MM.1S (cell line): ENCODE results near the gene LDLRAD4.

ENCODE experiments used
- DNase-seq: peaks from one replicate; pipeline ENCODE4 v3.0.0-alpha.2; 2015
- H2AFZ ChIP-seq: fragments of 300-600 bp; sonication (generic); 2 replicates; pipeline ENCODE4 v1.6.0; 2016; ENCODE audit warnings: antibody characterized with exemption, low read length
- H3F3A ChIP-seq: fragments of 300-600 bp; sonication (generic); 2 replicates; pipeline ENCODE4 v1.6.1; 2016; ENCODE audit warnings: mild to moderate bottlenecking, antibody characterized with exemption, low read length, moderate library complexity, mixed read lengths; ENCODE audit not compliant: insufficient read depth
- H3K27ac ChIP-seq: fragments of 300-600 bp; sonication (generic); 2 replicates; pipeline ENCODE4 v1.5.1; 2016; ENCODE audit warnings: mild to moderate bottlenecking, low read length
- H3K27me3 ChIP-seq: fragments of 300-600 bp; sonication (generic); replicated peaks from 2 replicates; pipeline ENCODE4 v1.6.0; 2016; ENCODE audit warnings: low read length; ENCODE audit not compliant: insufficient read depth
- H3K36me3 ChIP-seq: fragments of 300-600 bp; sonication (generic); replicated peaks from 2 replicates; pipeline ENCODE4 v1.6.1; 2016; ENCODE audit warnings: mild to moderate bottlenecking, low read length, mixed read lengths; ENCODE audit not compliant: insufficient read depth
- H3K4me1 ChIP-seq: fragments of 300-600 bp; sonication (generic); 2 replicates; pipeline ENCODE4 v1.6.1; 2016; ENCODE audit warnings: low read length, mixed read lengths
- H3K4me2 ChIP-seq: fragments of 300-600 bp; sonication (generic); 2 replicates; pipeline ENCODE4 v1.6.0; 2016; ENCODE audit warnings: low read depth, low read length
- H3K4me3 ChIP-seq: fragments of 300-600 bp; sonication (generic); 2 replicates; pipeline ENCODE4 v1.5.1; 2016; ENCODE audit warnings: low read length, mixed read lengths
- H3K79me2 ChIP-seq: fragments of 300-600 bp; sonication (generic); 2 replicates; pipeline ENCODE4 v1.6.1; 2016; ENCODE audit warnings: mixed run types, low read length, mixed read lengths
- H3K9ac ChIP-seq: fragments of 300-600 bp; sonication (generic); 2 replicates; pipeline ENCODE4 v1.6.1; 2016; ENCODE audit warnings: low read length, mixed read lengths
- H3K9me2 ChIP-seq: fragments of 300-600 bp; sonication (generic); replicated peaks from 2 replicates; pipeline ENCODE4 v1.6.1; 2016; ENCODE audit warnings: mild to moderate bottlenecking, low read length, mixed read lengths; ENCODE audit not compliant: insufficient read depth
- H3K9me3 ChIP-seq: fragments of 300-600 bp; sonication (generic); replicated peaks from 2 replicates; pipeline ENCODE4 v1.6.1; 2016; ENCODE audit warnings: mild to moderate bottlenecking, low read length, mixed read lengths; ENCODE audit not compliant: insufficient read depth
- H4K20me1 ChIP-seq: fragments of 300-600 bp; sonication (generic); 2 replicates; pipeline ENCODE4 v1.6.1; 2016; ENCODE audit warnings: mild to moderate bottlenecking, low read length, moderate library complexity, mixed read lengths; ENCODE audit not compliant: insufficient read depth
- CTCF ChIP-seq: fragments of 300-600 bp; sonication (generic); IDR thresholded peaks from 2 replicates; pipeline ENCODE4 v1.5.1; 2016; ENCODE audit warnings: antibody characterized with exemption, low read length, mixed read lengths
- EZH2 ChIP-seq: fragments of 300-600 bp; sonication (generic); optimal IDR thresholded peaks from 2 replicates; pipeline ENCODE3; 2017; ENCODE audit warnings: low read depth, mild to moderate bottlenecking, antibody characterized with exemption, low read length, mixed read lengths
- EZH2phosphoT487 ChIP-seq: fragments of 300-600 bp; sonication (generic); IDR thresholded peaks from 2 replicates; pipeline ENCODE4 v1.6.1; 2018; ENCODE audit warnings: antibody characterized with exemption, low read length

The LDLRAD4 gene

GRCh38 chr18:13416208-13416607 lies 197.6 kb downstream of the LDLRAD4 start:
- Histone ChIP-seq H2AFZ (no peak overlapping the region), H3K4me2 (no peak overlapping the region), H3K79me2 (no peaks in the 10 kb centered on the region), H3K4me3 (no peak overlapping the region), H3K4me1 (no peaks in the 10 kb centered on the region), H3K9me2 (no peaks in the 10 kb centered on the region), H3K9me3 (no peaks in the 10 kb centered on the region), H3K27ac (no peak overlapping the region), H3K9ac (no peak overlapping the region), H3K36me3 (no peaks in the 10 kb centered on the region), H3F3A (no peaks in the 10 kb centered on the region), H3K27me3 (no peaks in the 10 kb centered on the region), H4K20me1 (no peaks in the 10 kb centered on the region)
- DNase-seq: no peak
- no peak for TF ChIP-seq EZH2phosphoT487
- no peak for TF ChIP-seq CTCF
- no peak for TF ChIP-seq EZH2

- Histone ChIP-seq H3K9me3 (no peaks in the 10 kb centered on the region), H3K4me1 (no peaks in the 10 kb centered on the region), H3K79me2 (no peaks in the 10 kb centered on the region), H3K27ac (no peak overlapping the region), H3F3A (no peaks in the 10 kb centered on the region), H3K4me3 (no peak overlapping the region), H3K9me2 (no peaks in the 10 kb centered on the region), H3K4me2 (no peak overlapping the region), H4K20me1 (no peaks in the 10 kb centered on the region), H3K27me3 (no peaks in the 10 kb centered on the region), H2AFZ (no peak overlapping the region), H3K36me3 (no peaks in the 10 kb centered on the region), H3K9ac (no peak overlapping the region)
- no peak for DNase-seq
- TF ChIP-seq EZH2 (no peak), EZH2phosphoT487 (no peak), CTCF (no peak)
Measured at GRCh38 chr18:13416848-13417247, 198.3 kb downstream of the LDLRAD4 start.

- Histone ChIP-seq H3K4me3 (no peak overlapping the region), H3K27me3 (no peaks in the 10 kb centered on the region), H3K4me2 (no peak overlapping the region), H2AFZ (no peak overlapping the region), H3K27ac (no peak overlapping the region), H3K9ac (no peak overlapping the region), H3K36me3 (no peaks in the 10 kb centered on the region), H3K9me3 (no peaks in the 10 kb centered on the region), H3K4me1 (no peaks in the 10 kb centered on the region), H3K9me2 (no peaks in the 10 kb centered on the region), H3K79me2 (no peaks in the 10 kb centered on the region), H3F3A (no peaks in the 10 kb centered on the region), H4K20me1 (no peaks in the 10 kb centered on the region)
- TF ChIP-seq CTCF (no peak), EZH2phosphoT487 (no peak), EZH2 (no peak)
- no peak for DNase-seq
Measured at GRCh38 chr18:13418013-13418710, 199.6 kb downstream of the LDLRAD4 start.
